ENCODE results near the gene GRM8.

Gene GRM8

DNA sequence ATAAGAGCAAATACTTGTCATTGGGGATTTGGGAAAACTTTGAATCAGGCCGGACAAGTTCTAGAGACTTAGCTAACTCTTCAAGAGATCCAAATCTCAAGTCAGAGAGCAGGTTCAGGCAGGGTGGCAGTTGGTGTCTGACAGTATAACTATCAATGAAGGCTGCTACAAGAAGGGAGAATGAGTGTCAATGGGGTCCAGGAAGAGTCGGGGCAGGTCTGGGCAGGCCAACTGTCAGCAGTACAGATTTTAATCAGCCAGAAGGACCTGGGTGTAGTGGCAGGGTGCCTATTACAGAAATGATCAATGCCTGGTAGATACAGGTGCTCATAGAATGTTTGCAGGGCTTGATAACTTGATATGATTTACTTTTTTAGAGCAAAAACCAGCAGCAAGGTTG is 751.1 kb downstream of the GRM8 start:
- no peak for DNase-seq (ENCODE audit: low read depth)

DNA sequence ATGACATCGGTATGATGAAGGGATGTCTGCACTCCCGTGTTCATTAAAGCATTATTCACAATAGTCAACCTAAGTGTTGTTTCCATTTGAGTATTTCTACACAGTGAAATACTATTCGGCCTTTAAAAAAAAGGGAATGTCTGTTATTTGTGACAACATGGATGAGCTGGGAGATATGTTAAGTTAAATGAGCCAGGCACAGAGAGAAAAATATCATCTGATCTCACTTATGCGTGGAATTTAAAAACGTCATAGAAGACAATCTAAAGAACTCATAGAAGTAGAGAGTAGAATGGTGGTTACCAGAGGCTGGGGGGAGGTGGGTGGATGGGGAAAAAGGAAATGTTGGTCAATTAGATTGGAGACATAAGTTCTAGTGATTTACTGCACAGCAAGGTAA is 753.3 kb downstream of the GRM8 start:
- DNase-seq (ENCODE audit: low read depth): no peak

DNA sequence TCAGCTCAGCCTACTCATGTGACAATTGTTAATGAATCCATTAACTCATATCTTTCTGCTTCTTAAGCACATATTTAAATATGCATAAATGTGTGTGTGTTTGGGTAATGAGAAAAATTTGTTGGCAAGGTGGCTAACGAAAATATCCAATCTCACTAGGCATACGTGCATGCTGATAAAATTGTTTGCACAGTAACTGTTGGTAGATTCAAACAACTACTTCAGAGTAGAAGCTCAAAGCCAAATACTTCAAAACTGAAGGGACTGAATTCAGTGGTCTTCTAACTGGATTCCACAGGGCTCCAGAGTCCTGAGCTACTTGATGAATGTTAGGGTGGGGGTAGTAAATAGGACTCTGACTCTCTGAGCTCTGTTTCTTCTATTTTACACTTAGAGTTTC is 757.0 kb downstream of the GRM8 start:
- no peak for DNase-seq (ENCODE audit: low read depth)

DNA sequence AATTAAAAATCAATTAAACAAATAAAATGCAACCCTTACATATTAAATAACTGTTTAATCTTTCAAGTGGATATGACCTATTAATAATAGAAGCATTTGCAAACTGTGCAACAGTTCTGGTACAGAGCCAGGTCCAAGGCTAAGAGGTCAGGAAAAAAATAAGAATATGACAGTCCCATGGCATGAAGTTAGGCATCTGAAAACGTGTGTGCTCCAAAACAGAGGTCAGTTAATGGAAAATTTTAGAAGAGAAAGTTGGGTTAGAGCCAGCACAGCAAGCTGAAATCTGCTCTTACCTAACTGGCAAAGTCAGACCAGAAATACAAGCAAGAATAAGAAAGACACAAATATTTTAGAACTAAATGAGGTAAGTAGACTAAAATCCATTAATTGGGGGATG is 757.7 kb downstream of the GRM8 start:
- DNase-seq (ENCODE audit: low read depth): no peak

DNA sequence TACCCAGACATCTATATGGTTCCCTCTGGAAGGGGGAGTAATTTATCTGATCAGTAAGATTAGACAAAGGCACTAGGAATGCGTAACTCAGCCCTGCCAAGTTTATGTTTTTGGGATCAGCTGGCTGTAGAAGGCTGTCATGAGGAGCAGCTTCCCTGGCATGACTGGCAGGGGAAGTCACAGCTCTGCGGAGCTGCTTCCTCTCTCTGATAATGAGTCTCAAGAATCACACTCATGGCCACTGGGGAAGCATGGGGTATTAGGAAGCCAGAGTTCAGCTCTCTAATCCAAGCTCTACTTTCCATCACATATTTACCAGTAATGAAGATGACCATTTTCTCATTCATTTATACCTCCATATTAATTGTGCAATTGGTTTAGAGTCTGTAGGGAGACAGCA is 758.9 kb downstream of the GRM8 start:
- no peak for DNase-seq (ENCODE audit: low read depth)

- DNase-seq (ENCODE audit: low read depth): no peak
These were observed 762.9 kb downstream of the GRM8 start for GRCh38 chr7:126489874-126490273.

- no peak for DNase-seq (ENCODE audit: low read depth)
These were observed 764.9 kb downstream of the GRM8 start for GRCh38 chr7:126487728-126488442.

DNA sequence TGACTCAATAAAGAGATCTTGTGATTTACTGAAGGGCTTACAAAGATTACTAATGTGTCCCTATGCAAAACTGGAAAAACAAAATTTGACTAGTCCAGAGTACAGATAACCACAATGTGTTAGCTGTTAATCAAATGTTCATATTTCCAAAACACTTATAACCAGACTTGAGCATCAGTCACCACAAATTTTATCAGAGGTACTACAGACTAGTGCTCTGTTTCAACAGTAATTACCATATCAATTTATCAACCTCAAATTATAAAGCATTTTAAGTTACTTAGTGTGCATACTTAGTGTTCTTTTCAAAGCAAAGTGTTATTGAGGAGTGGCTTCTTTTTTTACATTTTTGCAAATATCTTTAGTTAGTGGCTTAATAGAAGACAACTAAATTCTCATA is 765.9 kb downstream of the GRM8 start:
- no peak for DNase-seq (ENCODE audit: low read depth)

- DNase-seq (ENCODE audit: low read depth): no peak
These were observed 767.0 kb downstream of the GRM8 start for GRCh38 chr7:126485791-126486190.

GRCh38 chr7:126483972-126484371 is 768.8 kb downstream of the GRM8 start:
- DNase-seq (ENCODE audit: low read depth): no peak

- no peak for DNase-seq (ENCODE audit: low read depth)
These were observed 779.9 kb downstream of the GRM8 start for GRCh38 chr7:126472825-126473224.

- DNase-seq (ENCODE audit: low read depth): no peak
These were observed 790.3 kb downstream of the GRM8 start for GRCh38 chr7:126462405-126462804.

DNA sequence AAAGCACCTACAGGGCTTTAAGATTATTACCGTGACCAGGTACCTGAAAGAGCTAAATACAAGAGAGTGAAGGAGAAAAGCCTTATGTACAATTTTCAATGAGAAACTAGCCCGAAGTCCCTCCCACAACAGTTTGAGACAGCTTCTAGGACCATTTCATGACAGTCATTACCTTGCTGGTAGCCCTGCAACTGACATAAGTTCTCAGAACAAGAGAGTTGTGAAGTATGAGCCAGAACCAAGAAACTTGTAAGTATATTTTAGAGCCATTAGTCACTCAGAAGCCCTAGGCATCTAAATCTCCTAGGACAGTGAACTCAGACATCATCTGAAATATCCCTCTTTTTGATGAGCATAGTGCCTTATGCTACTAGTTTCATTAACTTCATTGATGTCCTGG is 792.1 kb downstream of the GRM8 start:
- DNase-seq (ENCODE audit: low read depth): no peak

DNA sequence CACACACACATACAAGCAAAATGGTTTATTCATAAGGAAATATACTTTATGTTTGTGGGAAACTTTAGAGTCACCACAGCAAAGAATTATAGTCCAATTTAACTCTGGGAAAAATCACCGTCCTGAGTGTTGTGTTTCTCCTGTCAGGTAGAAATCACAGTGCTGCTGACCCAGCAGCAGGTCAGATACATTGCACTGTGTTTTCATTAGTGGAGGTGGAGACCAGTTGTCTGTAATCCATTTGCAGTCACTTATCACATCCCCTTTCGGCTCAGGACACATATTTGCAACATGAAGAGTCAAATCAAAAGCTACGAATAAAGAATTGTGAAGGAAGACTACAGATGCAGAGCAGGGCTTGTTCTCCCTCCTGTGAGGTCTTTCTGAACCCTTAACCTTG is 799.6 kb downstream of the GRM8 start:
- no peak for DNase-seq (ENCODE audit: low read depth)

- no peak for DNase-seq (ENCODE audit: low read depth)
These were observed 802.5 kb downstream of the GRM8 start for GRCh38 chr7:126450269-126450671.

GRCh38 chr7:126449611-126450268 is 803.0 kb downstream of the GRM8 start:
- no peak for DNase-seq (ENCODE audit: low read depth)

- DNase-seq (ENCODE audit: low read depth): no peak
These were observed 804.8 kb downstream of the GRM8 start for GRCh38 chr7:126447984-126448383.

GRCh38 chr7:126445991-126446390 is 806.8 kb downstream of the GRM8 start:
- no peak for DNase-seq (ENCODE audit: low read depth)

- DNase-seq (ENCODE audit: low read depth): no peak
These were observed 808.8 kb downstream of the GRM8 start for GRCh38 chr7:126443951-126444350.

DNA sequence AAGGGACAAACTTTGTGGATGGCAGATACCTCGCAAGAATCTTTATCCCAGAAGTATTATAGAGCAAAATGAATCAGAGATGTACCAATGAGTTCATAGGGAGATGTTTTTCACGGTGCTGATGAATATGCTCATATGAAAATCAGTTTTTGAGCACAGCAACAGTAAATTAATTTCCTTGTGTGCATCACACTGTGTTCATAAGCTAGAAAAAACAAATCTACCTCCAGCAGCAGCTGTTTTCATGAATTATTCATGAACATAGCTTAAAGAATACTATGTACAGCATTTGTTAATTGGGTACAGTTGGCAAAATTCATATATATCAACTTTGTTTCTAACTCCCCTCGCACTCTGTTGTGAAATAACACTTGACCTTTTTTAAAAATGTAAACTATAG is 809.8 kb downstream of the GRM8 start:
- no peak for DNase-seq (ENCODE audit: low read depth)

DNA sequence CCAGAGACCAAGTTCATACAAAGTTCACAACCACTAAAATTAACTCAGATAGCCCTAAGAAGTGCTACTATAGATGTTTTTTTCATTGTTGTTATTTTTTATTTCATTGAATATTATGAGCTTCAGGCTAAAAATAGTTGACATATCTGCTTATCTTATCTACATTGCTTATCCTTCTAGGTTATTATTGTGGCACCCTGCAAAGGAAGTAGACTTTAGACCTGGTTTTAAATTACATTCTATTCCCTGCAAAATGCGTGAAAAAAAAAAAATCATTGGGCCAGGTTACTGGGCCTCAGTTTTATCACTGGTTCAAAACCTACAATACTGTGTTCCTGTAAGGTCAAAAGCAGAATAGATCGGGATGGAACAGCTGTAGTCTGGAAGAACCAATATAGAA is 811.0 kb downstream of the GRM8 start:
- DNase-seq (ENCODE audit: low read depth): no peak

DNA sequence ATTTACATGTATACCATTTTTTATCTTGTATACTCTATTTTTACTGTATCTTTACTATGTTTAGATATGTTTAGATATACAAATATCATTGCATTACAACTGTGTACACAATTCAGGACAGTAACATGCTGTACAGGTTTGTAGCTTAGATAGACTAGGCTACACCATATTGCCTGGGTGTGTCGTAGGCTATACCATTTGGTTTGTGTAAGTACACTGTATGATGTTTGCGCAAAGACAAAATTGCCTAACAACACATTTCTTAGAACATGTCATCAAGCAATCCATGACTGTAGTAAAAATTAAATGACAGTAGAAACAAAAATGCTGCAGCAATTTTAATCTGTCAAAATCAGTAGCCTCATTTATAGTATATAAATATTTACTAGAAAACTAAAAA is 812.2 kb downstream of the GRM8 start:
- DNase-seq (ENCODE audit: low read depth): no peak

DNA sequence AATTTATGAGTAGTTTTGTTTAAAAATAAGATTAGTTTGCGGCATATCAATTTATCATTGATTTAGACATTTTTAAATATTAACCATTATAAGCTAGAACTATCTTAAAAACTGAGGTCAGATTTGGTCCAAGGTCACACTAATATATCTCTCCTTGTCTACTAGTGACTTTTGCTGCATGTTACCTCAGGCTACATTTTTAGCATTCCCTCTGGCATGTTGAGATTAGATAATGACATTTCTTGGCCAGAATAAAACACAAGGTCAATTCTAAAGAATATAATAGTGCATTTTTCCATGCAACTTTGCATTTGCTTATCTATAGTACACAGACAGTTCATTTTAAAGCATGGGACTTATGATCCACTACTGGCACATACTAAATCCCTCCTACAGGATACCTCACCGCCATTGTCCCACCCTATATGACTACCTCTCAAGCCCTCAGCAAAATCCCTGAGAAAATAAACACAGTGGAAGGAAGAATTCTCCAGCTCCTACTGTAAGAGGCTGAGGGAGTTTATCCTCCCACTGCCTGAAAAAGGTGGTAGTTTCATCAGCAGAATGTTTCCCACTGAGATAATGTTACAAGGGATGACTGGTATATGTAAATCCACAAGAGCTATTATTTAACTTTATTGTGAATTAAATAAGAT is 816.4 kb downstream of the GRM8 start:
- DNase-seq (ENCODE audit: low read depth): no peak

GRCh38 chr7:126426652-126427051 is 826.1 kb downstream of the GRM8 start:
- DNase-seq (ENCODE audit: low read depth): no peak
